CD4-positive, alpha-beta memory T cell (primary cell): Measurements from ENCODE around the gene RIMS4. TPM values are rescaled to one million over a fixed set of nuclear protein-coding genes. Genes with fewer than 3 reads are reported as not detected.

ENCODE experiments used
- CTCF ChIA-PET: fragments of 350-600 bp; sonication (Branson Sonifier 250); formaldehyde crosslinking; loops from one replicate; lab custom pipeline; 2021; ENCODE audit warnings: inconsistent platforms; ENCODE audit not compliant: partially characterized antibody; lab: Charles Lee
- POLR2A ChIA-PET: fragments of 350-600 bp; sonication (Branson Sonifier 250); formaldehyde crosslinking; loops from one replicate; lab custom pipeline; 2021; ENCODE audit not compliant: partially characterized antibody; lab: Charles Lee
- DNase-seq, 5 donors: peaks; one replicate each; pipeline versions ENCODE4 v3.0.0 to v3.0.0-alpha.2; 2020 to 2022; ENCODE audit warnings: mixed read lengths in 1 of 5
- H3K27ac ChIP-seq: one replicate; pipeline ENCODE4 v1.7.0; 2013; ENCODE audit warnings: low read depth, low read length
- H3K27me3 ChIP-seq: 2 replicates; pipeline ENCODE4 v1.7.0; 2013; ENCODE audit warnings: mild to moderate bottlenecking, low read length, moderate library complexity; ENCODE audit not compliant: insufficient read depth
- H3K36me3 ChIP-seq: 2 replicates; pipeline ENCODE4 v1.7.0; 2013; ENCODE audit warnings: mild to moderate bottlenecking, low read length, moderate library complexity; ENCODE audit not compliant: insufficient read depth
- H3K4me1 ChIP-seq: 2 replicates; pipeline ENCODE4 v1.7.0; 2013; ENCODE audit warnings: mild to moderate bottlenecking, low read length, moderate library complexity; ENCODE audit not compliant: insufficient read depth
- H3K4me3 ChIP-seq, 2 donors: one replicate each; pipeline ENCODE4 v1.7.0; 2013; ENCODE audit warnings: low read length in 2 of 2, mild to moderate bottlenecking in 1 of 2
- H3K9me3 ChIP-seq, 2 donors: one replicate each; pipeline ENCODE4 v1.7.0; 2013; ENCODE audit warnings: low read length in 2 of 2, control low read depth in 1 of 2; ENCODE audit not compliant: control insufficient read depth in 1 of 2
- H3K27ac Mint-ChIP-seq, 7 donors: one replicate each; pipeline ENCODE4 v1.8.0; 2020 to 2021; ENCODE audit warnings: mixed read lengths in 7 of 7, mild to moderate bottlenecking in 6 of 7, inconsistent platforms in 3 of 7, moderate library complexity in 3 of 7
- H3K27me3 Mint-ChIP-seq, 2 donors: one replicate each; pipeline ENCODE4 v1.8.0; 2020 to 2021; ENCODE audit warnings: mixed read lengths in 2 of 2
- H3K36me3 Mint-ChIP-seq, 2 donors: one replicate each; pipeline ENCODE4 v1.8.0; 2020 to 2021; ENCODE audit warnings: mixed read lengths in 2 of 2, inconsistent platforms in 1 of 2, mild to moderate bottlenecking in 1 of 2
- H3K4me1 Mint-ChIP-seq, 4 donors: one replicate each; pipeline ENCODE4 v1.8.0; 2020 to 2021; ENCODE audit warnings: mixed read lengths in 4 of 4, mild to moderate bottlenecking in 1 of 4
- H3K4me3 Mint-ChIP-seq, 8 donors: one replicate each; pipeline ENCODE4 v1.8.0; 2020 to 2021; ENCODE audit warnings: mixed read lengths in 8 of 8, mild to moderate bottlenecking in 7 of 8, moderate library complexity in 6 of 8, inconsistent platforms in 3 of 8
- H3K9me3 Mint-ChIP-seq, 8 donors: one replicate each; pipeline ENCODE4 v1.8.0; 2020 to 2021; ENCODE audit warnings: mixed read lengths in 8 of 8, mild to moderate bottlenecking in 5 of 8, inconsistent platforms in 3 of 8, moderate library complexity in 1 of 8
- intact Hi-C: fragments of 100-400 bp; cut with micrococcal nuclease; formaldehyde crosslinking; loops from one replicate; pipeline ENCODE4 v1.15.1; 2023
- polyA plus RNA-seq, 2 donors: library from polyadenylated mRNA; unstranded; fragments of 300-500 nt; fragmentation: Illumina TruSeq; gene quantifications; one replicate each; pipeline ENCODE4 v1.2.3, GENCODE V29; 2021
- total RNA-seq, 2 experiments: library from RNA; stranded (reverse); gene quantifications; one replicate each; pipeline ENCODE4 v1.2.3, GENCODE V29; 2021

RIMS4 gene
- total and polyA plus RNA-seq, 4 experiments from 2014 or later: not detected

GRCh38 chr20:44756011-44756688, 54.2 kb downstream of the RIMS4 start:
- intact Hi-C loops: no loop called here
- Histone ChIP-seq H3K9me3 (no peaks in the 10 kb centered on the region), H3K27me3 (no peaks in the 10 kb centered on the region), H3K4me3 (no peak overlapping the region), H3K27ac (no peak overlapping the region), H3K36me3 (no peaks in the 10 kb centered on the region), H3K4me1 (no peaks in the 10 kb centered on the region)
- no peaks in the 10 kb centered on the region for H3K4me1 Mint-ChIP-seq
- H3K36me3 Mint-ChIP-seq: no peaks in the 10 kb centered on the region
- H3K27ac Mint-ChIP-seq: no peak overlapping the region
- H3K9me3 Mint-ChIP-seq: peaks cover 0 to 2% (median 0%) of the 10 kb centered on the region in 8 donors
- H3K4me3 Mint-ChIP-seq: no peak overlapping the region
- ChIA-PET CTCF (no interaction called here), POLR2A (no interaction called here)
- DNase-seq: no peak
- H3K27me3 Mint-ChIP-seq: peaks cover 3 to 15% of the 10 kb centered on the region in 2 donors

- no peaks in the 10 kb centered on the region for H3K9me3 ChIP-seq
- Mint-ChIP-seq H3K4me3 (no peak overlapping the region), H3K27ac (no peak overlapping the region), H3K9me3 (no peaks in the 10 kb centered on the region), H3K4me1 (no peaks in the 10 kb centered on the region), H3K27me3 (peaks cover 6 to 14% of the 10 kb centered on the region in 2 donors), H3K36me3 (no peaks in the 10 kb centered on the region)
- no peak overlapping the region for H3K4me3 ChIP-seq
- no peak for DNase-seq
- no peaks in the 10 kb centered on the region for H3K36me3 ChIP-seq
- intact Hi-C loops: no loop called here
- ChIA-PET POLR2A (no interaction called here), CTCF (interaction anchor here (1.1 kb wide), 1 partner anchor 15 kb away, joined by 3 read pairs; no protein-coding TSS in a partner anchor)
- H3K27me3 ChIP-seq: no peaks in the 10 kb centered on the region
- H3K4me1 ChIP-seq: no peaks in the 10 kb centered on the region
- no peak overlapping the region for H3K27ac ChIP-seq
These were observed 55.8 kb downstream of the RIMS4 start for GRCh38 chr20:44754554-44754953.

- peaks cover 8 to 15% of the 10 kb centered on the region in 2 donors for H3K27me3 Mint-ChIP-seq
- Histone ChIP-seq H3K27me3 (no peaks in the 10 kb centered on the region), H3K4me1 (no peaks in the 10 kb centered on the region), H3K36me3 (no peaks in the 10 kb centered on the region), H3K4me3 (no peak overlapping the region), H3K27ac (no peak overlapping the region), H3K9me3 (no peaks in the 10 kb centered on the region)
- no peak for DNase-seq
- CTCF ChIA-PET: interaction anchor here (1.4 kb wide), 1 partner anchor 19 kb away, joined by 3 read pairs; no protein-coding TSS in a partner anchor
- peaks cover 0 to 3% (median 2%) of the 10 kb centered on the region in 4 donors for H3K4me1 Mint-ChIP-seq
- POLR2A ChIA-PET: interaction anchor here (0.6 kb wide), 1 partner anchor 277 kb away, joined by 3 read pairs; the partner anchor contains the start of gene TTPAL
- no peaks in the 10 kb centered on the region for H3K9me3 Mint-ChIP-seq
- no peaks in the 10 kb centered on the region for H3K36me3 Mint-ChIP-seq
- intact Hi-C loops: no loop called here
- H3K27ac Mint-ChIP-seq: no peak overlapping the region
- no peak overlapping the region for H3K4me3 Mint-ChIP-seq
These were observed 58.0 kb downstream of the RIMS4 start for GRCh38 chr20:44752099-44752931.

GRCh38 chr20:44750081-44750805, 60.1 kb downstream of the RIMS4 start:
- POLR2A ChIA-PET: no interaction called here
- Histone ChIP-seq H3K4me3 (no peak overlapping the region), H3K4me1 (peaks cover 5% of the 10 kb centered on the region), H3K36me3 (no peaks in the 10 kb centered on the region), H3K9me3 (no peaks in the 10 kb centered on the region), H3K27me3 (peaks cover 11% of the 10 kb centered on the region), H3K27ac (no peak overlapping the region)
- no peak overlapping the region for H3K27ac Mint-ChIP-seq
- H3K4me1 Mint-ChIP-seq: peaks cover 4 to 12% (median 8%) of the 10 kb centered on the region in 4 donors
- CTCF ChIA-PET: interaction anchor here (1.2 to 3.2 kb wide), 2 partner anchors 12 to 117 kb away, joined by 5 to 10 read pairs; no protein-coding TSS in a partner anchor
- peak in 1 of 5 donors; percentile 10 for DNase-seq
- intact Hi-C loops: no loop called here
- H3K4me3 Mint-ChIP-seq: no peak overlapping the region
- peaks cover 10 to 20% of the 10 kb centered on the region in 2 donors for H3K27me3 Mint-ChIP-seq
- H3K9me3 Mint-ChIP-seq: no peaks in the 10 kb centered on the region
- no peaks in the 10 kb centered on the region for H3K36me3 Mint-ChIP-seq

- Histone ChIP-seq H3K27ac (no peak overlapping the region), H3K9me3 (no peaks in the 10 kb centered on the region), H3K36me3 (no peaks in the 10 kb centered on the region), H3K27me3 (peaks cover 11% of the 10 kb centered on the region), H3K4me3 (no peak overlapping the region), H3K4me1 (peaks cover 5% of the 10 kb centered on the region)
- Mint-ChIP-seq H3K27ac (no peak overlapping the region), H3K36me3 (no peaks in the 10 kb centered on the region), H3K9me3 (no peaks in the 10 kb centered on the region), H3K4me3 (no peak overlapping the region), H3K4me1 (peaks cover 7 to 13% (median 11%) of the 10 kb centered on the region in 4 donors), H3K27me3 (peaks cover 12 to 19% of the 10 kb centered on the region in 2 donors)
- ChIA-PET CTCF (interaction anchor here (0.9 to 3.2 kb wide), 14 partner anchors 9 to 347 kb away, joined by 3 to 16 read pairs (median 4); no protein-coding TSS in a partner anchor), POLR2A (no interaction called here)
- no peak for DNase-seq
- intact Hi-C loops: loop anchor here (5.0 kb wide), 1 partner anchor 219 kb away; the partner anchor contains the start of gene STK4
These were observed 62.4 kb downstream of the RIMS4 start for GRCh38 chr20:44748005-44748370.

- no peaks in the 10 kb centered on the region for H3K36me3 Mint-ChIP-seq
- Histone ChIP-seq H3K27me3 (peaks cover 11% of the 10 kb centered on the region), H3K27ac (no peak overlapping the region), H3K4me3 (no peak overlapping the region), H3K9me3 (no peaks in the 10 kb centered on the region), H3K4me1 (peaks cover 5% of the 10 kb centered on the region), H3K36me3 (no peaks in the 10 kb centered on the region)
- ChIA-PET CTCF (interaction anchor here (0.9 to 3.2 kb wide), 14 partner anchors 9 to 348 kb away, joined by 3 to 16 read pairs (median 4); no protein-coding TSS in a partner anchor), POLR2A (no interaction called here)
- no peak overlapping the region for H3K27ac Mint-ChIP-seq
- no peaks in the 10 kb centered on the region for H3K9me3 Mint-ChIP-seq
- intact Hi-C loops: loop anchor here (1.0 to 5.0 kb wide), 2 partner anchors 120 to 220 kb away; partner anchors contain the start of gene STK4
- peak overlapping the region in 6 of 8 donors; percentile 34 to 58 (median 47) for H3K4me3 Mint-ChIP-seq
- peaks cover 7 to 13% (median 11%) of the 10 kb centered on the region in 4 donors for H3K4me1 Mint-ChIP-seq
- peak; percentile 27 to 57 (median 43) for DNase-seq
- H3K27me3 Mint-ChIP-seq: peaks cover 12 to 19% of the 10 kb centered on the region in 2 donors
These were observed 63.0 kb downstream of the RIMS4 start for GRCh38 chr20:44747166-44748004.
